HEK293 (cell line): Measurements from ENCODE around the gene KPNA6.

Experiments
- ZBTB48 ChIP-seq: fragments of 450-650 bp; formaldehyde crosslinking; IDR thresholded peaks from 2 replicates; pipeline ENCODE4 v1.5.1; 2016; ENCODE audit warnings: missing biosample characterization, missing genetic modification characterization
- ZBTB7A ChIP-seq: fragments of 450-650 bp; formaldehyde crosslinking; IDR thresholded peaks from 2 replicates; pipeline ENCODE4 v1.5.1; 2016; ENCODE audit warnings: low read depth, missing biosample characterization, missing genetic modification characterization
- ZNF629 ChIP-seq: fragments of 450-650 bp; formaldehyde crosslinking; IDR thresholded peaks from 2 replicates; pipeline ENCODE4 v1.5.1; 2017; ENCODE audit warnings: missing biosample characterization, missing genetic modification characterization
- TF ChIP-seq, protein P1 (sequence below): sonication (generic); formaldehyde crosslinking; IDR thresholded peaks from 2 replicates; pipeline ENCODE4 v1.8.1; 2022; ENCODE audit warnings: mild to moderate bottlenecking, moderate library complexity, missing genetic modification reagents
- TF ChIP-seq, protein P2 (sequence below): fragments of 450-650 bp; formaldehyde crosslinking; IDR thresholded peaks from 2 replicates; pipeline ENCODE4 v1.5.0; 2017; ENCODE audit warnings: missing biosample characterization, missing genetic modification characterization, borderline replicate concordance
- TF ChIP-seq, protein P3 (sequence below): IDR thresholded peaks from 2 replicates; pipeline ENCODE4 v1.6.1; 2011; ENCODE audit warnings: mild to moderate bottlenecking, low read depth, low read length, borderline replicate concordance

DNA sequence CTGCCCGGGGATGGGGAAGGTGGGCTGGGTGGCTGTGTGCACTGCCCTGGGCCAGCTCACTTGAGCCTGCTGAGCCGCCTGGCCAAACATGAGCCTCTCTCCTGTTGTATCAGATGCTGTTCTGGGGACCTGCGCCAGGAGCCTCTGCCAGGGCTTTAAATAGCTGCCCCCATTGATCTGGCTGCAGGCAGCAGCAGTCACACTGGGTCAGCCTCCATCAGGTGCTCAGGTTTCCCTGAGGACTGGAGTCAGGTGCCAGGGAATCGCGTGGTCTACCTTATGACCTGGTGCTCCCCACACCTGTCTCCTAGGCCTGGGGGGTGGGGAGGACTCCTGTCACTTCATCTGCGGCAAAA lies 91.8 kb downstream of the KPNA6 start:
- TF ChIP-seq ZBTB48 (tag by site-specific recombination): no peak
- TF ChIP-seq, protein P1, sequence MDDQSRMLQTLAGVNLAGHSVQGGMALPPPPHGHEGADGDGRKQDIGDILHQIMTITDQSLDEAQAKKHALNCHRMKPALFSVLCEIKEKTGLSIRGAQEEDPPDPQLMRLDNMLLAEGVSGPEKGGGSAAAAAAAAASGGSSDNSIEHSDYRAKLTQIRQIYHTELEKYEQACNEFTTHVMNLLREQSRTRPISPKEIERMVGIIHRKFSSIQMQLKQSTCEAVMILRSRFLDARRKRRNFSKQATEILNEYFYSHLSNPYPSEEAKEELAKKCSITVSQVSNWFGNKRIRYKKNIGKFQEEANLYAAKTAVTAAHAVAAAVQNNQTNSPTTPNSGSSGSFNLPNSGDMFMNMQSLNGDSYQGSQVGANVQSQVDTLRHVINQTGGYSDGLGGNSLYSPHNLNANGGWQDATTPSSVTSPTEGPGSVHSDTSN (CRISPR knock-in tag): no peak
- TF ChIP-seq, protein P2, sequence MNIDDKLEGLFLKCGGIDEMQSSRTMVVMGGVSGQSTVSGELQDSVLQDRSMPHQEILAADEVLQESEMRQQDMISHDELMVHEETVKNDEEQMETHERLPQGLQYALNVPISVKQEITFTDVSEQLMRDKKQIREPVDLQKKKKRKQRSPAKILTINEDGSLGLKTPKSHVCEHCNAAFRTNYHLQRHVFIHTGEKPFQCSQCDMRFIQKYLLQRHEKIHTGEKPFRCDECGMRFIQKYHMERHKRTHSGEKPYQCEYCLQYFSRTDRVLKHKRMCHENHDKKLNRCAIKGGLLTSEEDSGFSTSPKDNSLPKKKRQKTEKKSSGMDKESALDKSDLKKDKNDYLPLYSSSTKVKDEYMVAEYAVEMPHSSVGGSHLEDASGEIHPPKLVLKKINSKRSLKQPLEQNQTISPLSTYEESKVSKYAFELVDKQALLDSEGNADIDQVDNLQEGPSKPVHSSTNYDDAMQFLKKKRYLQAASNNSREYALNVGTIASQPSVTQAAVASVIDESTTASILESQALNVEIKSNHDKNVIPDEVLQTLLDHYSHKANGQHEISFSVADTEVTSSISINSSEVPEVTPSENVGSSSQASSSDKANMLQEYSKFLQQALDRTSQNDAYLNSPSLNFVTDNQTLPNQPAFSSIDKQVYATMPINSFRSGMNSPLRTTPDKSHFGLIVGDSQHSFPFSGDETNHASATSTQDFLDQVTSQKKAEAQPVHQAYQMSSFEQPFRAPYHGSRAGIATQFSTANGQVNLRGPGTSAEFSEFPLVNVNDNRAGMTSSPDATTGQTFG (tag by site-specific recombination): no peak
- TF ChIP-seq, protein P3, sequence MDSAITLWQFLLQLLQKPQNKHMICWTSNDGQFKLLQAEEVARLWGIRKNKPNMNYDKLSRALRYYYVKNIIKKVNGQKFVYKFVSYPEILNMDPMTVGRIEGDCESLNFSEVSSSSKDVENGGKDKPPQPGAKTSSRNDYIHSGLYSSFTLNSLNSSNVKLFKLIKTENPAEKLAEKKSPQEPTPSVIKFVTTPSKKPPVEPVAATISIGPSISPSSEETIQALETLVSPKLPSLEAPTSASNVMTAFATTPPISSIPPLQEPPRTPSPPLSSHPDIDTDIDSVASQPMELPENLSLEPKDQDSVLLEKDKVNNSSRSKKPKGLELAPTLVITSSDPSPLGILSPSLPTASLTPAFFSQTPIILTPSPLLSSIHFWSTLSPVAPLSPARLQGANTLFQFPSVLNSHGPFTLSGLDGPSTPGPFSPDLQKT: no peak
- no peak for TF ChIP-seq ZNF629 (tag by site-specific recombination)
- no peak for TF ChIP-seq ZBTB7A
